Activated naive CD4-positive, alpha-beta T cell treated with anti-CD3 and anti-CD28 coated beads, Interleukin-2, amount 10 ng/mL, durations not matched to agents 7 days and 5 days (primary cell): ENCODE data around the gene SLIT1.

Experiments used
- CTCF ChIA-PET: fragments of 350-600 bp; sonication (Branson Sonifier 250); formaldehyde crosslinking; loops from one replicate; lab custom pipeline; 2021; ENCODE audit warnings: antibody characterized with exemption; lab: Charles Lee
- DNase-seq: peaks from one replicate; pipeline ENCODE4 v3.0.0-alpha.2; 2020
- H3K27ac Mint-ChIP-seq: one replicate; pipeline ENCODE4 v1.8.0; 2021; ENCODE audit warnings: mild to moderate bottlenecking, moderate library complexity, mixed read lengths
- H3K27me3 Mint-ChIP-seq: one replicate; pipeline ENCODE4 v1.8.0; 2021; ENCODE audit warnings: mild to moderate bottlenecking, mixed read lengths
- H3K36me3 Mint-ChIP-seq: one replicate; pipeline ENCODE4 v1.8.0; 2021; ENCODE audit warnings: mixed read lengths
- H3K4me1 Mint-ChIP-seq: one replicate; pipeline ENCODE4 v1.8.0; 2021; ENCODE audit warnings: mixed read lengths
- H3K4me3 Mint-ChIP-seq: one replicate; pipeline ENCODE4 v1.8.0; 2021; ENCODE audit warnings: mild to moderate bottlenecking, moderate library complexity, mixed read lengths
- H3K9me3 Mint-ChIP-seq: one replicate; pipeline ENCODE4 v1.8.0; 2021; ENCODE audit warnings: mixed read lengths

Gene SLIT1

GRCh38 chr10:97119058-97119745 is 66.6 kb downstream of the SLIT1 start:
- CTCF ChIA-PET: interaction anchor here (0.9 kb wide), 1 partner anchor 47 kb away, joined by 4 read pairs; no protein-coding TSS in a partner anchor
- Mint-ChIP-seq H3K27ac (no peak overlapping the region), H3K27me3 (peaks cover 31% of the 10 kb centered on the region), H3K4me3 (no peak overlapping the region), H3K9me3 (no peaks in the 10 kb centered on the region), H3K4me1 (no peaks in the 10 kb centered on the region), H3K36me3 (no peaks in the 10 kb centered on the region)
- no peak for DNase-seq

GRCh38 chr10:97117372-97117771 is 68.4 kb downstream of the SLIT1 start:
- Mint-ChIP-seq H3K9me3 (no peaks in the 10 kb centered on the region), H3K36me3 (no peaks in the 10 kb centered on the region), H3K27me3 (peaks cover 26% of the 10 kb centered on the region), H3K4me1 (no peaks in the 10 kb centered on the region), H3K27ac (no peak overlapping the region), H3K4me3 (no peak overlapping the region)
- no peak for DNase-seq
- CTCF ChIA-PET: interaction anchor here (0.7 to 1.8 kb wide), 5 partner anchors 35 to 93 kb away, joined by 3 to 5 read pairs (median 4); no protein-coding TSS in a partner anchor

- CTCF ChIA-PET: interaction anchor here (0.7 to 1.8 kb wide), 5 partner anchors 12 to 94 kb away, joined by 3 to 5 read pairs (median 4); no protein-coding TSS in a partner anchor
- Mint-ChIP-seq H3K27ac (no peak overlapping the region), H3K36me3 (no peaks in the 10 kb centered on the region), H3K27me3 (peaks cover 32% of the 10 kb centered on the region), H3K4me3 (no peak overlapping the region), H3K9me3 (no peaks in the 10 kb centered on the region), H3K4me1 (no peaks in the 10 kb centered on the region)
- DNase-seq: no peak
These were observed 69.1 kb downstream of the SLIT1 start for GRCh38 chr10:97116462-97117162.

GRCh38 chr10:97115846-97116245 is 69.9 kb downstream of the SLIT1 start:
- peaks cover 39% of the 10 kb centered on the region for H3K27me3 Mint-ChIP-seq
- H3K9me3 Mint-ChIP-seq: no peaks in the 10 kb centered on the region
- H3K27ac Mint-ChIP-seq: no peak overlapping the region
- no peaks in the 10 kb centered on the region for H3K4me1 Mint-ChIP-seq
- no peaks in the 10 kb centered on the region for H3K36me3 Mint-ChIP-seq
- no peak for DNase-seq
- no peak overlapping the region for H3K4me3 Mint-ChIP-seq
- CTCF ChIA-PET: interaction anchor here (0.7 kb wide), 1 partner anchor 13 kb away, joined by 4 read pairs; no protein-coding TSS in a partner anchor

GRCh38 chr10:97111615-97112014 is 74.1 kb downstream of the SLIT1 start:
- Mint-ChIP-seq H3K4me1 (no peaks in the 10 kb centered on the region), H3K27me3 (peaks cover 49% of the 10 kb centered on the region), H3K36me3 (no peaks in the 10 kb centered on the region), H3K27ac (no peak overlapping the region), H3K4me3 (no peak overlapping the region), H3K9me3 (no peaks in the 10 kb centered on the region)
- CTCF ChIA-PET: no interaction called here
- no peak for DNase-seq

GRCh38 chr10:97109547-97109946 is 76.2 kb downstream of the SLIT1 start:
- Mint-ChIP-seq H3K4me1 (no peaks in the 10 kb centered on the region), H3K36me3 (no peaks in the 10 kb centered on the region), H3K27ac (no peak overlapping the region), H3K27me3 (peaks cover 38% of the 10 kb centered on the region), H3K9me3 (no peaks in the 10 kb centered on the region), H3K4me3 (no peak overlapping the region)
- no peak for DNase-seq
- CTCF ChIA-PET: no interaction called here

GRCh38 chr10:97107551-97107950 is 78.2 kb downstream of the SLIT1 start:
- Mint-ChIP-seq H3K36me3 (no peaks in the 10 kb centered on the region), H3K4me3 (no peak overlapping the region), H3K4me1 (no peaks in the 10 kb centered on the region), H3K27me3 (peaks cover 39% of the 10 kb centered on the region), H3K27ac (no peak overlapping the region), H3K9me3 (no peaks in the 10 kb centered on the region)
- no peak for DNase-seq
- CTCF ChIA-PET: interaction anchor here (1.5 to 1.8 kb wide), 2 partner anchors 35 to 103 kb away, joined by 3 to 5 read pairs; no protein-coding TSS in a partner anchor

- DNase-seq: no peak
- Mint-ChIP-seq H3K4me3 (no peak overlapping the region), H3K27me3 (peaks cover 26% of the 10 kb centered on the region), H3K9me3 (no peaks in the 10 kb centered on the region), H3K27ac (no peak overlapping the region), H3K36me3 (no peaks in the 10 kb centered on the region), H3K4me1 (no peaks in the 10 kb centered on the region)
- CTCF ChIA-PET: interaction anchor here (0.7 to 1.2 kb wide), 2 partner anchors 25 to 99 kb away, joined by 3 read pairs; no protein-coding TSS in a partner anchor
These were observed 79.6 kb downstream of the SLIT1 start for GRCh38 chr10:97106207-97106606.

- H3K9me3 Mint-ChIP-seq: no peaks in the 10 kb centered on the region
- DNase-seq: no peak
- H3K36me3 Mint-ChIP-seq: no peaks in the 10 kb centered on the region
- CTCF ChIA-PET: no interaction called here
- peaks cover 22% of the 10 kb centered on the region for H3K27me3 Mint-ChIP-seq
- H3K4me3 Mint-ChIP-seq: no peak overlapping the region
- no peaks in the 10 kb centered on the region for H3K4me1 Mint-ChIP-seq
- H3K27ac Mint-ChIP-seq: no peak overlapping the region
These were observed 80.5 kb downstream of the SLIT1 start for GRCh38 chr10:97105303-97105702.

- Mint-ChIP-seq H3K9me3 (no peaks in the 10 kb centered on the region), H3K4me1 (no peaks in the 10 kb centered on the region), H3K27ac (no peak overlapping the region), H3K27me3 (peaks cover 15% of the 10 kb centered on the region), H3K4me3 (no peak overlapping the region), H3K36me3 (no peaks in the 10 kb centered on the region)
- CTCF ChIA-PET: interaction anchor here (1.5 to 2.3 kb wide), 2 partner anchors 31 to 107 kb away, joined by 6 to 8 read pairs; no protein-coding TSS in a partner anchor
- DNase-seq: no peak
These were observed 82.3 kb downstream of the SLIT1 start for GRCh38 chr10:97103316-97104080.

- CTCF ChIA-PET: interaction anchor here (1.5 to 2.3 kb wide), 3 partner anchors 20 to 108 kb away, joined by 5 to 8 read pairs (median 6); no protein-coding TSS in a partner anchor
- no peaks in the 10 kb centered on the region for H3K9me3 Mint-ChIP-seq
- H3K4me3 Mint-ChIP-seq: no peak overlapping the region
- H3K4me1 Mint-ChIP-seq: no peaks in the 10 kb centered on the region
- peaks cover 20% of the 10 kb centered on the region for H3K27me3 Mint-ChIP-seq
- no peak overlapping the region for H3K27ac Mint-ChIP-seq
- no peaks in the 10 kb centered on the region for H3K36me3 Mint-ChIP-seq
- no peak for DNase-seq
These were observed 83.3 kb downstream of the SLIT1 start for GRCh38 chr10:97102441-97102840.

- CTCF ChIA-PET: interaction anchor here (1.8 to 2.3 kb wide), 2 partner anchors 19 to 109 kb away, joined by 5 to 8 read pairs; no protein-coding TSS in a partner anchor
- no peaks in the 10 kb centered on the region for H3K9me3 Mint-ChIP-seq
- peaks cover 28% of the 10 kb centered on the region for H3K27me3 Mint-ChIP-seq
These were observed 84.4 kb downstream of the SLIT1 start for GRCh38 chr10:97101166-97101940.

GRCh38 chr10:97100657-97101056 is 85.1 kb downstream of the SLIT1 start:
- DNase-seq: no peak
- Mint-ChIP-seq H3K27ac (no peak overlapping the region), H3K36me3 (no peaks in the 10 kb centered on the region), H3K4me3 (no peak overlapping the region), H3K27me3 (peaks cover 35% of the 10 kb centered on the region), H3K9me3 (no peaks in the 10 kb centered on the region), H3K4me1 (peaks cover 3% of the 10 kb centered on the region)
- CTCF ChIA-PET: no interaction called here

More at GRCh38 chr10:97101166-97101940, 84.4 kb downstream of the SLIT1 start:
- H3K4me1 Mint-ChIP-seq: no peaks in the 10 kb centered on the region
- no peaks in the 10 kb centered on the region for H3K36me3 Mint-ChIP-seq
- H3K4me3 Mint-ChIP-seq: no peak overlapping the region
- H3K27ac Mint-ChIP-seq: no peak overlapping the region
- no peak for DNase-seq
